ENCODE data around the gene DTHD1.

The DTHD1 gene

DNA sequence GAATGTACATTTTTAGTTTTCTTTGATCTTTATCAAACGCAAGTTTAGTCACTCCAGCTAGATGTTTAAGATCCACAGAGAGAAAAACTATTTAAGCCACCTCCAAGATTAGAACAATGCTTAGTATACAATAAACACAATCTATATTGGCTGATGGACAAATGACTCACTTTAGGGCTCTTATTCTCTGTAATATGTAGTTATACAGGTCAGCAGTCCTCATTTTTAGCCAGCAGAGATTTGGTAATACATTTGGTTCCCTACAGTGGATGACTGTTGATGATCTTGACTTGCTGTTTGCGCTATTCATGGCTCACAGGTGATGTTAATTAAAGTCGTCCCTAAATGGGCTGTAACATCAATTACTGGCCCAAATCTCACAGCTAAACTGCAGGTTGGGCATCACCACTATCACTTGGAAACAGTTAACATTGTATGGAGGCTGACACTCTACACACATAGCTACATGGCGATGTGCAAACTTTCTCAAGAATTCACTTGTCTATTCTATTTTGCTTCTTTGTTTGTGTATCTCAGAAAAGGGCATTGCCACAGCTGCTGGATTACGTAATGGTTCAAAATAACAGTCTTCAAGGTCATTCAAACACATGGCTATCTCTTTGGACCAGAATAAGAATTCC, 11.8 kb upstream of the DTHD1 start:
- DNase-seq (ENCODE audit: low read depth) = no peak

DNA sequence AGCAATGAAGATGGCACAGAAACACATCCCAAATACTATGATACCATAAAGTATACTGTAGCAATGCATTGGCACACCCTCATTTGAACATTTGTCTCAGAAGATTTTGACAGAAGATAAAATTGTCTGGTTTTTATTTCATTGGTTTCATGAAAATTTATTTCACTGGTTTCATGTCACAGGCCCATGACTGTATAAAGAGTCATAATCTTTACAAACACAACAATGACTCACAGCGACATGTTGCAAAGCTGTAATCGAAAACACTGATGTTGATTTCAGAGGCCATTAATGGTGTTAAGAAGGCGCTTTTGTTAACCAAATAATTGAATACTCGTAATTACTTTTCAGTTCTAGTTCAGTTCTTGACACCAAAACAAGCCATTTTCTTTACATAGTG, 8.1 kb upstream of the DTHD1 start:
- DNase-seq (ENCODE audit: low read depth) = no peak

DNA sequence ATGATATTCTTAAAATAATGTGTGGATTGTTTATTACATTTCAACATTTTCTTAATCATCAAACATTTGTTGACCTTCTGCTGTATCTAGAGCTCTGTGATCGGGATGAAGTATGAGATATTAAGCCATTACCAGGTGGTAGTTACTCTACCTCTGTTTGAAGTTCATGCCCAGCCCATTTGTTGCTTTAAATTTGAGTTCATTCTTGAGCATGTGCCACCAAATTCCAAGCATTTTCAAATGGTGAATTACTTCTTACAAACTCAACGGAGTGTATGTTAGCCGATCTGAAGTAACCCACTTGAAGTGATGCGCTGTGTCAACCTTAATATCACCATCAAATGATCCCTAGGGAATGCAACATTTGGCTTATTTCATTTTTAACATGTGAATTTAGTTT, 7.3 kb upstream of the DTHD1 start:
- no peak for DNase-seq (ENCODE audit: low read depth)

DNA sequence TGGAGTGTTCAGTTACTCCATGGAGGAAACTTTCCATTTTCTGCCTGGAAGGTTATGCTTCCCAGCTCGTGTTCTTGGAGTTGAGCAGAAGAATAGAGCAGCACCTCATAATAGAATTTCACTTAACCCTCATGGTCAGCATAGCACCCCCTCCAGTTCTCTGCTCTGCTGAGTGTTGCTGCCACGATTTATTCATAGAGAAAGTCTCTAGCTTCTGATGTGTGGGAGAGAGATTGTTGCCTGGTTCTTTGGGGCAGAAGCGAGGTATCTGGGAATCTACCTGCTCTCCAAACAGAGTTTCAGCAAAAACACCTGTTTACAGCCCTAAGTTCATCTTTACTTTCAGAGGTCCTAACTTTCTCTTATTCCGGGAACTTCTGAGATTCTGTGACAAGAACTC, 3.9 kb upstream of the DTHD1 start:
- no peak for DNase-seq (ENCODE audit: low read depth)

DNA sequence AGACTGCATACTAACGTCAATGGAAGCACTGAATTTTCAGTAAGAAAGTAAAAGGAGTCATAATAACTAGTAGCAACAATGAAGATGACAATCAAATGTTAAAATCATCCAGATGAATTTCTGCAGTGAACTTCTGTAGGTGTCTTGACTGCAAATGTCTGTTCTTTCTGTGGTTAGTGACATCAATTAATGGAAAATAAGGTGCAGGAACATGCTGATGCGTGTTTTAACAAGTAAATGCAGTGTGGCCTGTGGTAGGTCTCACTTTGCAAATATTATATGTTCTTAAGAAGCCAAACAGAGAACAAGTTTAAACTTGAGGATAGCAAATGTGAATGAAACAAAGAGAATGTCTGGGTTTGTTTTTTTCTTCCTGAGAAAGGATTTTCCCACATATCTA, 2.6 kb upstream of the DTHD1 start:
- no peak for DNase-seq (ENCODE audit: low read depth)

DNA sequence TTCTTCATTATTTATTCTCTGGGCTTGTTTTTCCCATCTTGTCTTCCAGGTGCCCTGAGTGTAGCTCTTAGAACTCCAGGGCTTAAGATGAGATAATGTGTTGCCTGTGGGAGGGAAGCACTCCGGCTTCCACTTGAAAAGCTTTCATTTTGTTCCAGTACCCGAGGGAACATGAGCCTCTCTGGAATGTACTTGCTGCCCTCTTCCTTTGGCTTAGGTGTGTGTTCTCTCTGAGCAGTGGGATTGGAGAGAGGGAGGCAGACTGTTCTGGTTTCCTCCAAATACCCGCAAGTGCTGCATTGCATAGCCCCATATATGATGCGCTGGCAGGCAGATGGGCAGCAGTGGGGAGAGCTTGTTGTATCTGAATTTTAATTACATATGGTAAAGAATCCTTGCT, 861 bp upstream of the DTHD1 start:
- no peak for DNase-seq (ENCODE audit: low read depth)

DNA sequence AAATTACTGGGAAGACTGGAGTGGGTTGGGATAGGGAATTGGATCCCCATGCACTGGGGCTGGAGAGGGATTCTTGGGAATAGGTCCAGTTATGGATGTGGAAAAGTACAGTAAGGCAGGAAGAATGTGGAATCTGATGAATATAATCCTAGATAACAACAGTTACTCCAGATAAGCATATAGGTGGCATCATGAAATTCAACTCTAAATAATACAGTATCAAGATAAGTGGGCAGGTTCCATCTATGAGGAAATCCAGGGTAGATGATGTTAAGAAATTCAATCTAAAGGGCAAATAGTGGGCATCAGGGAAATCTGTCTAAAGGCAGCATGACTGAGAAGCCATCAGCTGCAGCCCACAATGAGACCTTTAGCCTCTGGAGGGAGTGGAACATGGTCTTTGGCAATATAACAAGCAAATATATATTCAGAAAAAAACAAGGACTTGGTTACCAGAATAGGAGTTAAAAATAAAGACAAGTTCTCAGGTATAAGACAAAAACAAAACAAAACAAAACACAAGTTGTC, 1.2 kb downstream of the DTHD1 start:
- DNase-seq (ENCODE audit: low read depth) = no peak

DNA sequence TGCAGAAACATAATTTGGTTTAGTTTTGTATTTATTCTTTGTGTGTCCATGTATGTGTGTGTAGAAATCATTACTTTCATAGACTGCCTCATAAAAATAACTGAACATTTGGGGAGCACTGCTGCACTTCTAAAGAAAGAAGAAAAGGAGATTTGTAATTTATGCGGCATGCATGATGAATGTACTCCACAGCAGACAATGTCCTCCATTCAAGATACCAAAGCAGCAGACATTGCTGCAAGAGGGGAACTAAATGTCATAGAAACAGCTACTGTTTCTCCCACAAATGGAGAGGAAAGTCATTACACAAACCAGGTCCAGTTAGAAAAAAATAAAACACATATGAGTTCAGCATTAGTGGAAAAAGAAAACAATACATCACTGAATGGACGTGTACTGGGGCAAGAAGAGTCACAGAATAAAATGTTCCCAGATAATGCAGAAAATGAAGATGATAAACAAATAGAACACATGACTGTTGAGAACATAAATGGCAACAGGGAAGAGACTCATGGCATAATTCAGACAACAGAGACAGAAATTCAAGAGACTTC, 2.6 kb downstream of the DTHD1 start:
- no peak for DNase-seq (ENCODE audit: low read depth)

DNA sequence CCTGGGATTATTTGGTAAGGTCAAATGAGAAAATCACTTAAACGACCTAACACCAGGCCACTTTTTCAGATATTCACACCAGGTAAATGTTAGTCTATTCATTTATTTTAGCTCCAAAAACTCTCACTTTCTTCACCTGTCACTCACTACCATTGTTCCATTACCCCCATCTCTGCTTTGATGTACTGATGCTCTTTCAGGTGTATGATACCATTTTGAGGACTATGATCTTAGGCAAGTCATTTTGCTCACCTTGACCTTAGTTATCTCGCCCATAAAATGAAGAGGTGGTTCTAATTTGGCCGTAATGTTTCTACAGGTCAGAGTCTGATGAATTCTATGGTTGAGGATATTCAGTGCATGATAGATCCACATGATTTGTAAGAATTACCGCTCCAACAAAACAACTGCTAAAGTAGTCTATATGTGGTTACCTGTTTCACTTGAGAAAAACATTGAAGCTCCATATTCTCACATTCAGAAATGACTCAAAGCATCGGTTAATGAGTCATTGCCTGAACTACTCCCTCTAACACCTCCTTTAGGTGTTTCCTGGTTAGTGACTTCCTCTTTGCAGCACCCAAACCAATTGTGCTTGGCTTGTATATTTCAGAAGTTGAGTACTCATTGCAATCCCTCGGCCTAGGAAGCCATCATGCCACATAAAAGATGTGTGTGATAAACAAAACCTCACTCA, 4.5 kb downstream of the DTHD1 start:
- no peak for DNase-seq (ENCODE audit: low read depth)

DNA sequence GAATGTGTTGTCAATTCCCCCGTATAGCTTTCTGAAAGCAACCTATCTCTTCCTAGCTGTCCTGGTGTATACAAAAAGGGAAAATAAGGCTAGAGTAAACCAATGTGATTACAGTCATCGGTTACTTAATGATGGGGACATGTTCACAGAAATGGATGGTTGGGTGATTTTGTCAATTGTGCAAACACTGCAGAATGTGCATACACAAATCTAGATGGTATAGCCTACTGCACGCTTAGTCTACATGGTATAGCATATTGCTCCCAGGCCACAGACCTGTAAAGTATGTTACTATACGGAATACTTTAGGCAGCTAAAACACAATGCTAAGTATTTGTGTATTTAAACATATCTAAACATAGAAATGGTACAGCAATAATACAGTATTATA, 5.1 kb downstream of the DTHD1 start:
- no peak for DNase-seq (ENCODE audit: low read depth)

DNA sequence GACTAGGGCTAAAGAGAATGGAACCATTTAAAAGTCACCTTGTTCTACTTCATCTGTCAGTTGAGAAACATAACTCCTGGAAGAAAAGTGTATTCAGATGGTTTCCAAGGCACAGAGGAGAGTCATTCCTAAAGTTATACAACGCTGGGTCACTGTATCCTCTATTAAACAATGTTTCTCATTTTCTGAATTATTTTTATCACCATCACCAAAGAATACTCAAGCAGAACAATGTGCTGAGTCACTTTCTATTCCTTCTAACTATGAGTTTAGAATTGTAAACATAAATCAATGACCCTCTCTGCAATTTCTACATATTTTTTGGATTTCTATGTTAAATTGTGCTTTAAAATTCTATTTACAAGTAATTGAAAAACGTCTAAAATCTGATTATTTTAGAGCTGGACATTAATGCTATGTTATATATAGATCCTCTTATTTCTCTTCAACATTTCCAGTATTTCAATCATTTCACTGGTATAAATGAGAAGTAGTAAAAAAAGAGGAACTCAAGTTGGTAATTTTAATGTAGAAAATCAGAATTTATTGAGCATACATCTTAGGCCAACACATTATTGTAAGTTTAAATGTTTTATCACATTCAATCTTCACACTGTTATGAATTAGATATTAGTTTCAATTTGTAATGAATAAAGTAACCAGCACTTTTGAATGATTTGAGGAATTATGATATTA, 7.5 kb downstream of the DTHD1 start:
- no peak for DNase-seq (ENCODE audit: low read depth)

DNA sequence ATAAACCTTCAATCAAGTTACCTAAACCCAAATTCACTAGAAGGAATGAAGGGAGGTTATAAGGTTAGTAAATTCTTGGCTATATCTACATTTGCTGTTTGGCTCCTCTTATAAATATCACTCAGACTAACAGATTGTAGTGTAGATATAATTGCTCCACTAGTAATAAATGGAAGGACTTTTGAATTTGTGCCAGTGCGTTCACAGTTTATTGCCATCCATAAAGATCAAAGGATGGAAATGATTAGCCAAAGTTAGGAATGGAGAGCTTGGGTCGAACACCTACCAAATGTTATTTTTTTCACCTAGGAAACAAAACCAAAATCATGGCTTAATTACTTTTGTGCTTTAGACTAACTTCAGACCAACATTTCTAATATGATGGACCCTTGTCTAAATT, 9.2 kb downstream of the DTHD1 start:
- no peak for DNase-seq (ENCODE audit: low read depth)

DNA sequence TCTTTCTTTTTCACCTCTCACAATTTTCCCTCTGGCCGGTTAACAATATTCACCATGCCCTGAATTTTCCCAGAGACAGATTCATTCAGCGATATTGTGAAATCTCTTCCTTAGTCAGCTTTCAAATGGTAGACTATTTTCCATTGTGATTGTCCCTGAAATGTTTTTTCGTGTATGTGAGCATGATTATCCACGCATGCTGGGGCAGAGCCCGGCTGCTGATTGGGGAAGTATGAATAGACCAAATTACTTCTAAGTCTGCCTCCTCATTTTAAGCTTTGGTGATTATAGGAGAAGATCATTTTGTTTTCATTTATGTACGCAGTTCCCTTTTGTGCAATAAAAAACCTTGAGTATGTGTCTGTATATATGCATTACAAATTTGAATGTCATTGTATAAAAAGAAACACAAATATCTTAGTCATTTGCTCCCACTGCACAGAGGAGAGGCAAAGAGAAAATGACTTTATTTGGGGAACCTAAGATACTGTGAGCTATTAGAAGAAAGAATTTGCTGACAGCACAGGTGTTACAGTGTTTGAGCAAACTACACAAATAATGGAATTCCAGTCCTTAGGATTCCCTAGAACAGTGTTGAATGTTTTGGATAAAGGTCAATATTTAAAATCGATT, 11.3 kb downstream of the DTHD1 start:
- no peak for DNase-seq (ENCODE audit: low read depth)

DNA sequence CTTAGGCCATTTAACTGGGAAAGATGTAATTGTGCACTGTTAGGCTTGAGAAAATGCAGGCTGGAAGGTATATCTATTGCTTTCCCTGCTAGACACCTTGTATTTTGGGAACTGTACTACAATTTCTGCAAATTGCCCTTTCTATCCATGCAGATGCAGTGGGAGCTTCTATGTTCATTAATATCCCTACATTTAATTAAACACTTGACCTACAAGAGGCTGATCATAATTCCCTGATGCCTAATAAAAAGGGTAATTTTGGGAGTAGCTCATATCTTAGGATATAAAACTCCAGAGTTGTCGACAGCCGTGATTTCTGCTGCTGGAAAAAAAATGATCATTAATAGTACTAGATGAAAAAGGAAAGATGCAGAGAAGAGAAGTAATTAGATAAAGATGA, 19.7 kb downstream of the DTHD1 start:
- DNase-seq (ENCODE audit: low read depth) = no peak

DNA sequence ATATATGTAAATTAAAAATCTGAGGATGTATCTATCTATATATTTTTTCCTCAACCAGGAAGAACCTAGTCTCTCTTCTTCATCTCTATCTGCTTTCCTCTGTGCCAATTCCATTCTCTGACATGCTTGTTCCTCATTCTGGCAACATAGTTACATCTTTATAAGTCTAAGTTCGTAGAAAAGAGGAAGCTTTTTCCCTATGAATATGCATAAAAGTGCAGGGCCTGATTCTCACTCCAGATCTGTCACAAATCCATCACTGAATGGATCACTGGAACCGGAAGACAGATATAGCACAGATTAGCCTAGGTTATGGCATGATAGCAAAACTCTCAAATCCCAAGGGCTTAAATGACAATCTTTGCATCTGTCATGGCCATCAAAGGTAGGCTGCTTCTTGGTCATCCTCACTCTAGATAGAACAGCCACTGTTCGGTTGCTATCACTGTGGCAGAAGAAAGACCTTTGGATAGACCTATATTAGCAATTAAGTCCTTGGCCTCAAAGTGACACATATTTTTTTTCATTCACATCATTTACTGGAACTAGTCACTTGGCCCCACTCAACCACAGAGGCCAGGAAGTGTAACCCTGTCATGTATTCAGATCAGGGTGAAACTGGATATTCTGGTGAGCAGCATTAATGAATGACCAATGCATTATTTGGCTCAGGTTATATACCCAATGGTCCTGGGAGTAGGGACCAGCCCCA, 22.2 kb downstream of the DTHD1 start:
- DNase-seq (ENCODE audit: low read depth) = no peak

DNA sequence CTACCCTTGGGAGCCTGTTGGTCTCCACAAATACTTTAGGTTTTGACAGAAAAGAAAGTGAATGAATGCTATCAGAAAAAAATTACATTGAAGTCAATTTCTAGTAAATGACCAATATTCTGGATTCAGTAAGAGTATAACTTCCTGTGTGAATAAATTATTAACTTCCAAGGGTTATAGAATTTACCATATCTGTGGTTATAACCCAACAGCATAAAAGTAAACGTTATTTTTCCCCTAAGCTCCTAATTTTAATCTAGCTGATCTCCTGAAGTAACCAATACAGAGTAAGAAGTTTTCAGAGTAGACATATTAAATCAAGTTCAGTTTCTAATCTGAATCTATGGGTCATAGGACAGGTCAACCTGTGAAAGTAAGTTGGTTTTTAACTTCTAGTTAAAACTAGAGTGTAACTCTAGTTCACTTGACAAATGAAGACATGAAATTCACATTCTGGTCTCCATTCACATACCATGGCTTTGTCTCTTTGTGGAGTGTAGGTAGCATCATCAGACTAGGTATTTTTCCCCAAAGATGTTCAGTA, 22.8 kb downstream of the DTHD1 start:
- DNase-seq (ENCODE audit: low read depth) = no peak

DNA sequence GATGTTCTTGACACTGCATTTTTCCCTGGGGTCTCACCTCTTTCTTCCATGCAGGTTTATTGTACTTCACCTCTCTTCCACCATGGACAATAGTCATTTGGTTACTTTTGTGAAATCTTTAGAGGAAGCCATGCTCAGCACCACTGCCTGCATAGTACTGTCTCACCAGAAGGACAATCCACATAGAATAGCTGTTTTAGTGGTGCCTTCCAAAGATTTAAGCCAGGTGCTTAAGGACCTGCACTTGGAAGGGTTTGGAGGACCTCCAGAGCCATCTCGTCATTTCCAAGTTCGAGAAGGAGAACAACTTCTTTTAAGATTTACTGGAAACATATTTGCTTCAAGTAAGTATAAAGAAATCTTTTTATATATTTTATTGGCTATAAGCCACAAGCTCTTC, 26.7 kb downstream of the DTHD1 start:
- no peak for DNase-seq (ENCODE audit: low read depth)

DNA sequence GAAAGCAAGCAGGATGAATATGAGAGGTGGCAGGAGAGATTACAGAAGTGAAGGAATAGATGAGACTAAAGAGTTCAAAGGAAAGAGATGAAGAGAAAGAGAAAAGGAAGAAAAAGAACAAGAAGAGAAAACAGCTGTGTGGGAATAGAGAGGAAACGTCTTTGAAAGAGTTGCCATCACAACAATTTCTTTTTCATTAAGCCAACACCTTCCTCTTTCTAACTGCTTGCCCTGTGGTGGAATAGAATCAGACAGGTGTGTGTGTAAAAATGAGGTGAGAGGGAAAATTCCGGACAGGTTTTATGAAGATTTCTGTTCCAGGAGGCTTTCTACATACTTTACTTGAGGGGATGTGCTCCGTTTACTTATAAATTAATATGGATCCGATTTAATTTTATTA, 28.8 kb downstream of the DTHD1 start:
- no peak for DNase-seq (ENCODE audit: low read depth)

DNA sequence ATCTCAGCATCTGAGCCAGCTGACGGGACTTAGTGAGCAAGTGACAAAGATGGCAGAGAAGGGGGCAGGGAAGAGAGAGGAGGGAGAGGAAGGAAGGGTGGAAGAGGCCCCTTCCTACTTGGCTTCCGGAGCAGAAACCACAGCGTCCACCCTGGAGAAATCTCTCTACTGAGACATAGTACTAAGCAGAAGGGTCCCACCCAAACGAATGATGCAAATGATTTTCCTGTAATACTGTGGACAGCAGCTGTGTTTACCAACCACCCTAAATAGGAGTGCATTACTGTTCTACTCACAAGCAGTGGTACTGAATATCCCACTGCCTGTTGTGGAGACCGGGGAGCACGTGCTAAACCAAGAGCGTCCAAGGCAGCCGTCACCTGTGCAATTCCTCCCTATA, 29.4 kb downstream of the DTHD1 start:
- DNase-seq (ENCODE audit: low read depth) = no peak

DNA sequence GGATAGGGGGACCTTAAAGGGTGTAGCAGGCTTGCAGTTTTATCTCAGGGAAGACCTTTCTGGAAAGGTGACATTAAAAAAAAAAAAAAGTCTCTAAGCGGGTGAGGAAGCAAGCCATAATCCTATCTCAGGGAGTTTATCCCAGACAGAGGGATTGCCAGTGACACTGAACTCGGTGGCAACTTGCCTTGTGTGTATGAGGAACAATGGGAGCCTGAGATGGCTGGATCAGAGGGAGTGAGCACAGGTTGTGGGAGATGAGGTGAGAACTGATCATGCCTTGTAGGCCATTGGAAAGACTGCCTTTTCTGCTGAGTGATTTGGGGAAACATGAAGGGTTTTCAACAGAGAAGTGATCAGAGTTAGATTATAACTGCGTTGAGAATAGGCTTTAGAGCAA, 31.1 kb downstream of the DTHD1 start:
- DNase-seq (ENCODE audit: low read depth) = no peak

DNA sequence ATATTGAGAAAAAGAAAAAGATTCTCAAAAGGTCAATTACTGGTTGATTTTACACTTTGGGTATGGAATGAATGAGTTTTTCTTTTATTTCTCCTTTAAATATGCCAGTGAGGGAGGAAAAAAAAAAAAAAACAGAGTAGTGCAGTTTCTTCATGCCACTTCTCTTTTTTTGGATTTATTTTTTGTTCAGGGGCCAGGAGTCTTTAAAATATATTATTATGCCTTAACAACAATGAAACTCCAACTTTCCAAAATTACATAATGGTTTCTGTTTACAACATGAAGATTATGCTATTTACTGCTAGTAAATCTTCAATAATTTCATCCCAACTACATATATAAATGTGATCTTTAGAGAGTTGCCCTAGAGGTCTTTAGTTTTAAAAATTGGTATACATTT, 31.9 kb downstream of the DTHD1 start:
- no peak for DNase-seq (ENCODE audit: low read depth)

DNA sequence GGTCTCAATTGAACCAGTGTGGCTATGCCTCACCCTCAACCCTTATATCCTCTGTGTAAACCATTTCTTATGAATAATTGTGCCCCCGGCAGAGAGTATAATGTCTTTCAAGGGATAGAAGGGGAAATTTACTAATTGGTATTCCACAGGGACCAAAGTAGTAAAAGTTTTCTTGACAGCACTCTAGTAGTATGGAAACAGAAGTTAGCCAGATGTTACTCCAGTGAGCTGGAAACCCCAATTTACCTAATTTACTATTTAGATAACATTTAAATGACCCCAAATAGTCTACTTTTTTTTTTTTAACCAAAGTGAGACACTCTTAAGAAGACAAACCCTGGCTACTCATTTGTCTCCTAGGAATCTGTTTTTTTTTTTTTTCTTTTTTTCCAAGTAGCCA, 32.3 kb downstream of the DTHD1 start:
- no peak for DNase-seq (ENCODE audit: low read depth)

Data from fibroblast of gingiva (primary cell).